ENCODE results near the gene HDGF. TPM values are rescaled to one million over a fixed set of nuclear protein-coding genes. Genes with fewer than 3 reads are reported as not detected.

HDGF gene
- total RNA-seq, 1 experiment from 2014 or later = 310 TPM

- Histone ChIP-seq H2AFZ (ENCODE audit: low read length) (no peak overlapping the region), H4K91ac (ENCODE audit: insufficient read length, low read depth, low read length) (no peak overlapping the region), H3K56ac (ENCODE audit: insufficient read length, low read depth, low read length) (no peak overlapping the region), H4K8ac (replicated peaks; ENCODE audit: insufficient read length, low read depth, low read length) (no peak overlapping the region), H3K4me2 (ENCODE audit: insufficient read depth, insufficient read length, low read length) (peak overlapping the region; percentile 73), H3K18ac (ENCODE audit: insufficient read length, low read depth, low read length) (no peak overlapping the region), H3K4me1 (ENCODE audit: insufficient read depth, low read length) (peaks cover 14% of the 10 kb centered on the region; the same call in 1 of the 2 replicates), H3K9ac (ENCODE audit: extremely low read depth, insufficient read length, low read length) (peak overlapping the region; percentile 96), H3K4ac (ENCODE audit: low read depth, low read length) (no peak overlapping the region), H2BK5ac (ENCODE audit: insufficient read length, low read length) (no peak overlapping the region), H2BK120ac (ENCODE audit: low read depth, low read length, poor library complexity, severe bottlenecking) (no peak overlapping the region), H3K23me2 (ENCODE audit: insufficient read length, low read depth, low read length, poor library complexity, severe bottlenecking) (peaks cover 7% of the 10 kb centered on the region), H3K79me2 (ENCODE audit: insufficient read depth, low read length) (peaks cover 20% of the 10 kb centered on the region; the same call in 1 of the 2 replicates), H4K5ac (ENCODE audit: insufficient read length, low read depth, low read length) (no peak overlapping the region), H2BK12ac (ENCODE audit: insufficient read length, low read depth, low read length) (no peak overlapping the region), H3T11ph (ENCODE audit: low read length) (no peak overlapping the region), H3K27ac (ENCODE audit: insufficient read length, low read depth, low read length) (no peak overlapping the region), H3K9me3 (ENCODE audit: control insufficient read depth, low read depth, low read length) (no peaks in the 10 kb centered on the region), H3K27me3 (ENCODE audit: insufficient read depth, low read length) (no peaks in the 10 kb centered on the region), H2BK15ac (ENCODE audit: low read depth, low read length) (no peak overlapping the region), H2AK5ac (ENCODE audit: insufficient read length, low read length) (no peak overlapping the region), H3K23ac (ENCODE audit: insufficient read length, low read depth, low read length) (no peak overlapping the region), H2BK20ac (ENCODE audit: low read depth, low read length, poor library complexity, severe bottlenecking) (no peak overlapping the region), H4K20me1 (ENCODE audit: control insufficient read depth, insufficient read depth, insufficient read length) (no peaks in the 10 kb centered on the region), H3K79me1 (ENCODE audit: insufficient read depth, low read depth, low read length, poor library complexity, severe bottlenecking) (no peaks in the 10 kb centered on the region), H3K14ac (ENCODE audit: insufficient read depth, low read length) (no peak overlapping the region)
- Mint-ChIP-seq H3K27ac (peak overlapping the region in 2 of 3 experiments; percentile 10 to 44; a peak in 1 of 7 replicates), H3K4me3 (peak overlapping the region; percentile 91 to 96), H3K4me1 (peaks cover 31 to 32% of the 10 kb centered on the region in 2 experiments), H3K9me3 (no peaks in the 10 kb centered on the region), H3K27me3 (ENCODE audit: low read depth) (no peaks in the 10 kb centered on the region), H3K36me3 (ENCODE audit: insufficient read depth in 1 of 3, low read depth in 3 of 3) (peaks cover 0 to 10% (median 8%) of the 10 kb centered on the region in 3 experiments; a peak in 2 of 7 replicates)
- no CpG with 5 or more reads among the region's 1 CpG for WGBS (ENCODE audit: extremely low coverage, insufficient read length, low lambda C conversion rate)
- TF ChIP-seq CTCF (conservative IDR thresholded peaks at IDR 0.05) = no peak
- DNase-seq = no peak
These were observed 1.5 kb upstream of the HDGF start for GRCh38 chr1:156752843-156753482.
